Measurements from ENCODE around the gene SLC7A11. TPM values are rescaled to one million over a fixed set of nuclear protein-coding genes. Genes with fewer than 3 reads are reported as not detected.

The SLC7A11 gene
- total RNA-seq = 2.6 TPM
- polyA plus RNA-seq (ENCODE audit: insufficient read depth, low read depth, low replicate concordance) = 0.04 TPM
- long read RNA-seq, donor 1 = 0 reads
- long read RNA-seq, donor 2 = 0 reads
- long read RNA-seq, donor 3, full-length matches to known transcripts = 1 of 1 reads
- long read RNA-seq, donor 3, partial matches to known transcripts = 0 of 1 reads
- long read RNA-seq, donor 3, other reads (novel, unspliced or antisense) = 0 of 1 reads
- long read RNA-seq, donor 4, full-length matches to known transcripts = 1 of 1 reads
- long read RNA-seq, donor 4, partial matches to known transcripts = 0 of 1 reads
- long read RNA-seq, donor 4, other reads (novel, unspliced or antisense) = 0 of 1 reads
- long read RNA-seq, donor 5 = 0 reads
- long read RNA-seq, donor 6 = 0 reads
- long read RNA-seq, donor 7, full-length matches to known transcripts = 1 of 2 reads
- long read RNA-seq, donor 7, partial matches to known transcripts = 0 of 2 reads
- long read RNA-seq, donor 7, other reads (novel, unspliced or antisense) = 1 of 2 reads
- long read RNA-seq, donor 8 = 0 reads
- long read RNA-seq, donor 9 = 0 reads
- long read RNA-seq, donor 10 = 0 reads

- H3K4me3 ChIP-seq (ENCODE audit: low read length in 3 of 3) = peak within 1 kb of the TSS; percentile 11 to 65 (median 56)
- no peaks in the 10 kb centered on the region for H3K36me3 ChIP-seq (ENCODE audit: control insufficient read depth in 2 of 3, insufficient read depth in 3 of 3, low read length in 3 of 3)
- intact Hi-C loops (cut with DNase I) = no loop called here
- TF ChIP-seq CTCF (IDR thresholded peaks at IDR 0.05; ENCODE audit: borderline replicate concordance, extremely low read depth, insufficient read depth) = no peak
- no peaks in the 10 kb centered on the region for H3K9me3 ChIP-seq (ENCODE audit: control insufficient read depth in 2 of 3, insufficient read depth in 1 of 3, low read length in 3 of 3)
- H3K4me1 ChIP-seq (ENCODE audit: control insufficient read depth in 2 of 3, insufficient read depth in 2 of 3, low read depth in 1 of 3, low read length in 3 of 3) = peaks cover 0 to 2% (median 0%) of the 10 kb centered on the region in 3 donors
- H3K27ac ChIP-seq (ENCODE audit: low read depth in 2 of 2, low read length in 2 of 2) = no peak within 1 kb of the TSS
- H3K27me3 ChIP-seq (ENCODE audit: control insufficient read depth, insufficient read depth, low read length) = no peaks in the 10 kb centered on the region
- DNase-seq = peak in 4 of 5 donors; percentile 77 to 93 (median 85)
- peak within 1 kb of the TSS in 1 of 3 donors; percentile 52 for H3K9ac ChIP-seq (ENCODE audit: low read length in 3 of 3)
- peak; percentile 65 for FAIRE-seq
Measured at GRCh38 chr4:138242076-138242833, at the start of gene SLC7A11. Gene SLC7A11, minus strand, starts transcription at chr4:138242349. Its CDS starts 280 bp downstream, at chr4:138242069.

- Histone ChIP-seq H3K9me3 (ENCODE audit: control insufficient read depth in 2 of 3, insufficient read depth in 1 of 3, low read length in 3 of 3) (no peaks in the 10 kb centered on the region), H3K27me3 (ENCODE audit: control insufficient read depth, insufficient read depth, low read length) (no peaks in the 10 kb centered on the region), H3K9ac (ENCODE audit: low read length in 3 of 3) (no peak overlapping the region), H3K4me1 (ENCODE audit: control insufficient read depth in 2 of 3, insufficient read depth in 2 of 3, low read depth in 1 of 3, low read length in 3 of 3) (no peaks in the 10 kb centered on the region), H3K27ac (ENCODE audit: low read depth in 2 of 2, low read length in 2 of 2) (no peak overlapping the region), H3K36me3 (ENCODE audit: control insufficient read depth in 2 of 3, insufficient read depth in 3 of 3, low read length in 3 of 3) (no peaks in the 10 kb centered on the region), H3K4me3 (ENCODE audit: low read length in 3 of 3) (no peak overlapping the region)
- no peak for FAIRE-seq
- intact Hi-C loops (cut with DNase I) = no loop called here
- TF ChIP-seq CTCF (IDR thresholded peaks at IDR 0.05; ENCODE audit: borderline replicate concordance, extremely low read depth, insufficient read depth) = no peak
- DNase-seq = no peak
Measured at GRCh38 chr4:138291431-138291830, 49.3 kb upstream of the SLC7A11 start.

GRCh38 chr4:138290805-138291204, 48.7 kb upstream of the SLC7A11 start:
- Histone ChIP-seq H3K27me3 (ENCODE audit: control insufficient read depth, insufficient read depth, low read length) (no peaks in the 10 kb centered on the region), H3K4me1 (ENCODE audit: control insufficient read depth in 2 of 3, insufficient read depth in 2 of 3, low read depth in 1 of 3, low read length in 3 of 3) (no peaks in the 10 kb centered on the region), H3K9me3 (ENCODE audit: control insufficient read depth in 2 of 3, insufficient read depth in 1 of 3, low read length in 3 of 3) (no peaks in the 10 kb centered on the region), H3K9ac (ENCODE audit: low read length in 3 of 3) (no peak overlapping the region), H3K27ac (ENCODE audit: low read depth in 2 of 2, low read length in 2 of 2) (no peak overlapping the region), H3K4me3 (ENCODE audit: low read length in 3 of 3) (no peak overlapping the region), H3K36me3 (ENCODE audit: control insufficient read depth in 2 of 3, insufficient read depth in 3 of 3, low read length in 3 of 3) (no peaks in the 10 kb centered on the region)
- no peak for TF ChIP-seq CTCF (IDR thresholded peaks at IDR 0.05; ENCODE audit: borderline replicate concordance, extremely low read depth, insufficient read depth)
- intact Hi-C loops (cut with DNase I) = no loop called here
- DNase-seq (no peak), FAIRE-seq (no peak)
